Measurements from ENCODE around the gene HES3.

GRCh38 chr1:6247651-6248050, 3.7 kb downstream of the HES3 start:
- TF ChIP-seq, protein P1, sequence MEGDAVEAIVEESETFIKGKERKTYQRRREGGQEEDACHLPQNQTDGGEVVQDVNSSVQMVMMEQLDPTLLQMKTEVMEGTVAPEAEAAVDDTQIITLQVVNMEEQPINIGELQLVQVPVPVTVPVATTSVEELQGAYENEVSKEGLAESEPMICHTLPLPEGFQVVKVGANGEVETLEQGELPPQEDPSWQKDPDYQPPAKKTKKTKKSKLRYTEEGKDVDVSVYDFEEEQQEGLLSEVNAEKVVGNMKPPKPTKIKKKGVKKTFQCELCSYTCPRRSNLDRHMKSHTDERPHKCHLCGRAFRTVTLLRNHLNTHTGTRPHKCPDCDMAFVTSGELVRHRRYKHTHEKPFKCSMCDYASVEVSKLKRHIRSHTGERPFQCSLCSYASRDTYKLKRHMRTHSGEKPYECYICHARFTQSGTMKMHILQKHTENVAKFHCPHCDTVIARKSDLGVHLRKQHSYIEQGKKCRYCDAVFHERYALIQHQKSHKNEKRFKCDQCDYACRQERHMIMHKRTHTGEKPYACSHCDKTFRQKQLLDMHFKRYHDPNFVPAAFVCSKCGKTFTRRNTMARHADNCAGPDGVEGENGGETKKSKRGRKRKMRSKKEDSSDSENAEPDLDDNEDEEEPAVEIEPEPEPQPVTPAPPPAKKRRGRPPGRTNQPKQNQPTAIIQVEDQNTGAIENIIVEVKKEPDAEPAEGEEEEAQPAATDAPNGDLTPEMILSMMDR (IDR thresholded peaks at IDR 0.05): no peak
- TF ChIP-seq POLR2A (IDR thresholded peaks at IDR 0.05): no peak

All from esophagus squamous epithelium (tissue), 4 donors.